Measurements from ENCODE around the gene KIAA1217.

KIAA1217 gene

DNA sequence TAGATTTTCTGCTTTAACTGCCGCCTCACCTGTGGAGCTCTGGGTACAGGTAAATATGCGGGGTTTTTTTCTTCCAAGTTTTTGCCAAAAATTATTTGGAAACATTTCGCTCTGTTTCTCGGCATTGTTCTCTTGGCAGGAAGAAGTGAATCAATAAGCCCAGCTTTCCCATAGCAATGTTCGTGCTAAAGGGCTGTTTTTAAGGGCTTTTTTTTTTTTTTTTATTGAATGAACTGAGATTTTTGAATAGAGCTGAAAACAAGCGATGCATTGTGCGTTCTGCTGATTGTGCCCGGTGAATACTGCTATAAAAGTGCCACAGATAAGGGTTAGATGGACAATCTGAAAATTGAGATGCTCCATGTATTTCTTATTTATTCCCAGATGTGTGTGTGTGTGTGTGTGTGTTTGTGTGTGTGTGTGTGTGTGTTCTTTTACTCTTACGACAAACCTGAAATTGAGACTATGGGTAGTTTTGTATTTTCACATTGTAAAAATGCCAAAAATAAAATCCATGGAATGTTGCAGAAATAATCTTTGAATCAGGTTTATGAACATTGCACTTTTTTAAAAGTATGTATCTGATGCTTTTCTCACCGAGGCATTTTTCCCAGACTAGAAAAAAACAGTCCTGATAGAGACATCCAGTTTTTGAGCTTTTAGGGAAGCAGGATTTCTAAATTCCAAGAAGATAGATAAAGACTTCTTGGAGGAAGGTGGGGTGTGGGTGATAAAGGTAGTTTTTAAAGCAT lies 30.5 kb downstream of the KIAA1217 start:
- H3K4me1 ChIP-seq (ENCODE audit: insufficient read depth, low read length, poor library complexity, severe bottlenecking): peaks cover 9% of the 10 kb centered on the region
- no peak overlapping the region for H3K4me2 ChIP-seq (ENCODE audit: low read depth, low read length, poor library complexity, severe bottlenecking)
- H4K20me1 ChIP-seq (ENCODE audit: insufficient read depth, low read length, poor library complexity, severe bottlenecking): no peaks in the 10 kb centered on the region
- no peaks in the 10 kb centered on the region for H3K27me3 ChIP-seq (ENCODE audit: insufficient read depth, low read length, poor library complexity, severe bottlenecking)
- TF ChIP-seq, protein P1, sequence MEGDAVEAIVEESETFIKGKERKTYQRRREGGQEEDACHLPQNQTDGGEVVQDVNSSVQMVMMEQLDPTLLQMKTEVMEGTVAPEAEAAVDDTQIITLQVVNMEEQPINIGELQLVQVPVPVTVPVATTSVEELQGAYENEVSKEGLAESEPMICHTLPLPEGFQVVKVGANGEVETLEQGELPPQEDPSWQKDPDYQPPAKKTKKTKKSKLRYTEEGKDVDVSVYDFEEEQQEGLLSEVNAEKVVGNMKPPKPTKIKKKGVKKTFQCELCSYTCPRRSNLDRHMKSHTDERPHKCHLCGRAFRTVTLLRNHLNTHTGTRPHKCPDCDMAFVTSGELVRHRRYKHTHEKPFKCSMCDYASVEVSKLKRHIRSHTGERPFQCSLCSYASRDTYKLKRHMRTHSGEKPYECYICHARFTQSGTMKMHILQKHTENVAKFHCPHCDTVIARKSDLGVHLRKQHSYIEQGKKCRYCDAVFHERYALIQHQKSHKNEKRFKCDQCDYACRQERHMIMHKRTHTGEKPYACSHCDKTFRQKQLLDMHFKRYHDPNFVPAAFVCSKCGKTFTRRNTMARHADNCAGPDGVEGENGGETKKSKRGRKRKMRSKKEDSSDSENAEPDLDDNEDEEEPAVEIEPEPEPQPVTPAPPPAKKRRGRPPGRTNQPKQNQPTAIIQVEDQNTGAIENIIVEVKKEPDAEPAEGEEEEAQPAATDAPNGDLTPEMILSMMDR (conservative IDR thresholded peaks at IDR 0.05; ENCODE audit: low read length): no peak
- no peak for TF ChIP-seq EZH2phosphoT487 (IDR thresholded peaks at IDR 0.05; ENCODE audit: borderline replicate concordance)
- H3K9ac ChIP-seq (ENCODE audit: low read depth, low read length, poor library complexity, severe bottlenecking): no peak overlapping the region
- H3K4me3 ChIP-seq (ENCODE audit: low read length, poor library complexity, severe bottlenecking): no peak overlapping the region
- H3K9me2 ChIP-seq (replicated peaks; ENCODE audit: low read depth, low read length): no peaks in the 10 kb centered on the region
- H3K9me3 ChIP-seq (ENCODE audit: insufficient read depth, low read depth, low read length): no peaks in the 10 kb centered on the region
- no peaks in the 10 kb centered on the region for H3K36me3 ChIP-seq (ENCODE audit: insufficient read depth, low read length)
- H3K79me2 ChIP-seq (ENCODE audit: insufficient read depth, low read length): no peaks in the 10 kb centered on the region
- no peaks in the 10 kb centered on the region for H3F3A ChIP-seq (ENCODE audit: low read depth)
- no peak overlapping the region for H2AFZ ChIP-seq (ENCODE audit: low read length)

DNA sequence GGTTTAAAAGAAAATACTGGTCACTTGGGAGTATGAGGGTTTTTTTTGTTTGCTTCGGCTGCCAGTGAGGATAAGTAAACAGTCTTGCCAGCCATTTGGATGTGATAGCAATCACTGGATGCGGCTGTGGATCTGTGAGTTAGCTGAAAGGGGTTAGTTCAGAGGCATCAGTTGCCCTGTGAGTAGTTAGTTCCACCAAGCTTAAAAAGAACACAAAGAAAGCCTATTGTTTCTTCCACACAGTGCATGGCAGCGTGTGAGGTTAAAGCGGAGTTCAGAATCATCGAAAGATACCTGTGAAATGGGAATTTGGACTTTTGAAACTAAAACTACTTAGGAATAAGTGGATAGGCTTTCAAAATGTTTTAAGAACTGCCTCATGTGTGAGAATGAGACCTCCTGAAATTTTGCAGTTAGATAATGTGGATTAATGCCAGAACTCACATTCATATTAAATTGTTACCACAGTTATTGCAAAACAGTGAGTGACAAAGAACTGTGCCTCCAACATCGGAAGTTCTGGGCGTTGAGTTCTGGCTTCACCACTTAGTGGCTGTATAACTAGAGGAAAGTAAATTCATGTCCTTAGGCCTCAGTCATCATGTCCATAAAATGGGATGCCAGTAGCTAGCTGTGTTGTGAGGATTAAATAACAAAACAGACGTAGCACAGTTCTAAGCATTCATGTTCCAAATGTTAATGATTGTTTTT lies 31.3 kb downstream of the KIAA1217 start:
- Histone ChIP-seq H3K4me2 (ENCODE audit: low read depth, low read length, poor library complexity, severe bottlenecking) (no peak overlapping the region), H3F3A (ENCODE audit: low read depth) (no peaks in the 10 kb centered on the region), H4K20me1 (ENCODE audit: insufficient read depth, low read length, poor library complexity, severe bottlenecking) (no peaks in the 10 kb centered on the region), H3K4me3 (ENCODE audit: low read length, poor library complexity, severe bottlenecking) (no peak overlapping the region), H2AFZ (ENCODE audit: low read length) (no peak overlapping the region), H3K79me2 (ENCODE audit: insufficient read depth, low read length) (no peaks in the 10 kb centered on the region), H3K4me1 (ENCODE audit: insufficient read depth, low read length, poor library complexity, severe bottlenecking) (peaks cover 9% of the 10 kb centered on the region), H3K9me2 (replicated peaks; ENCODE audit: low read depth, low read length) (no peaks in the 10 kb centered on the region), H3K9me3 (ENCODE audit: insufficient read depth, low read depth, low read length) (no peaks in the 10 kb centered on the region), H3K36me3 (ENCODE audit: insufficient read depth, low read length) (no peaks in the 10 kb centered on the region), H3K27me3 (ENCODE audit: insufficient read depth, low read length, poor library complexity, severe bottlenecking) (no peaks in the 10 kb centered on the region), H3K9ac (ENCODE audit: low read depth, low read length, poor library complexity, severe bottlenecking) (no peak overlapping the region)
- TF ChIP-seq, protein P1 (conservative IDR thresholded peaks at IDR 0.05; ENCODE audit: low read length): no peak
- TF ChIP-seq EZH2phosphoT487 (IDR thresholded peaks at IDR 0.05; ENCODE audit: borderline replicate concordance): no peak

DNA sequence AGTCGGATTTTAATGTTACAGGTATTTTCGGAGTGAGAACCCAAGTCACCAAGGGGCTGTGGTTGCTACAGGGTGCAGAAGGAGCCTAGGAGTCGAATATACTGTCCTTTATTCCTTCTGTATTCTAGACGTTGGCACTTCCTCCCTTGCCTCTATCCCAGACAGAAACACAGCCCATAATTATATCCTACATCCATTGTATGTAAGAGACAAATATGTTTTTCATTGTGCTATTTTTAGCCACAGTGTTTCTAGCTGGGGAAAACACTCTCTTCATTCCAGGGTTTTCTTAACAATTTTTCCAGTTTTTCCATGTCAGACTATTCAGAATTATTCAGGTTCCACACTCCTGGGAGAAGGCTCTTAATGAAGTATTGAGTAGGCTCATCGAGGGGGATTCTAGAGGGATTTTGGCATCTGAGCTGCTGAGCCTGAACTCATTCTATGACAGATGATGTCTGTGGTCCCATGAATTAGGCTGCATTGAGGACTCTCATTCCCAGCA lies 32.6 kb downstream of the KIAA1217 start:
- Histone ChIP-seq H3K4me2 (ENCODE audit: low read depth, low read length, poor library complexity, severe bottlenecking) (no peak overlapping the region), H3K36me3 (ENCODE audit: insufficient read depth, low read length) (no peaks in the 10 kb centered on the region), H3K9me2 (replicated peaks; ENCODE audit: low read depth, low read length) (no peaks in the 10 kb centered on the region), H3K4me3 (ENCODE audit: low read length, poor library complexity, severe bottlenecking) (no peak overlapping the region), H2AFZ (ENCODE audit: low read length) (no peak overlapping the region), H4K20me1 (ENCODE audit: insufficient read depth, low read length, poor library complexity, severe bottlenecking) (no peaks in the 10 kb centered on the region), H3K9me3 (ENCODE audit: insufficient read depth, low read depth, low read length) (no peaks in the 10 kb centered on the region), H3K27me3 (ENCODE audit: insufficient read depth, low read length, poor library complexity, severe bottlenecking) (no peaks in the 10 kb centered on the region), H3F3A (ENCODE audit: low read depth) (no peaks in the 10 kb centered on the region), H3K79me2 (ENCODE audit: insufficient read depth, low read length) (no peaks in the 10 kb centered on the region), H3K9ac (ENCODE audit: low read depth, low read length, poor library complexity, severe bottlenecking) (no peak overlapping the region), H3K4me1 (ENCODE audit: insufficient read depth, low read length, poor library complexity, severe bottlenecking) (peaks cover 9% of the 10 kb centered on the region)
- TF ChIP-seq EZH2phosphoT487 (IDR thresholded peaks at IDR 0.05; ENCODE audit: borderline replicate concordance): no peak
- TF ChIP-seq, protein P1 (conservative IDR thresholded peaks at IDR 0.05; ENCODE audit: low read length): no peak
